ENCODE results near the gene IRF1. TPM values are rescaled to one million over a fixed set of nuclear protein-coding genes. Genes with fewer than 3 reads are reported as not detected.

The IRF1 gene
- total RNA-seq, 1 experiment from 2014 or later, result 30.1 TPM

GRCh38 chr5:132505641-132506040 lies 15.1 kb upstream of the IRF1 start:
- no peak overlapping the region for H3K4me3 ChIP-seq (replicated peaks in 1 of 2; ENCODE audit: low read depth in 1 of 2, low read length in 2 of 2)
- H3K27me3 ChIP-seq (ENCODE audit: insufficient read depth, low read length), result no peaks in the 10 kb centered on the region
- CTCF ChIA-PET, result interaction anchor here (0.5 to 2.7 kb wide), 14 partner anchors 9 to 1071 kb away, joined by 3 to 18 read pairs (median 4); partner anchors contain the start of genes SLC22A4 and SLC22A5
- H3K27ac ChIP-seq (ENCODE audit: low read depth, low read length), result no peak overlapping the region
- peak overlapping the region; percentile 6; the same call in 1 of the 2 replicates for H3K4me2 ChIP-seq (ENCODE audit: low read length)
- intact Hi-C loops (cut with micrococcal nuclease), result no loop called here
- H3K9ac ChIP-seq (ENCODE audit: low read length), result no peak overlapping the region
- POLR2A ChIA-PET, result interaction anchor here (0.6 to 2.0 kb wide), 4 partner anchors 15 to 357 kb away, joined by 3 to 7 read pairs (median 4); partner anchors contain the start of gene IRF1
- BruUV-seq (replicated peaks), result no TSS peak
- H3K9me2 ChIP-seq (ENCODE audit: insufficient read depth), result no peaks in the 10 kb centered on the region
- DNase-seq (ENCODE audit: low read depth, low spot score), result no peak
- H3K9me3 ChIP-seq (ENCODE audit: control insufficient read depth in 1 of 2, insufficient read depth in 1 of 2, low read depth in 1 of 2, low read length in 2 of 2), result no peaks in the 10 kb centered on the region
- no peak overlapping the region for H2AFZ ChIP-seq (ENCODE audit: low read depth, low read length, poor library complexity, severe bottlenecking)
- RAD21 ChIA-PET (ENCODE audit: low non-redundant PET in 1 of 2, low total read pairs in 2 of 2, uncharacterized antibody in 2 of 2, unreplicated experiment in 2 of 2), result interaction anchor here in 1 of 2 experiments (1.0 kb wide), 1 partner anchor 315 kb away, joined by 6 read pairs; no protein-coding TSS in a partner anchor
- no peak for TF ChIP-seq POLR2AphosphoS5 (IDR thresholded peaks at IDR 0.05; ENCODE audit: low read depth, low read length)
- TF ChIP-seq ZNF274 (IDR thresholded peaks at IDR 0.05; ENCODE audit: low read depth, low read length), result no peak
- TF ChIP-seq YY1 (IDR thresholded peaks at IDR 0.05; ENCODE audit: extremely low read depth, insufficient replicate concordance, low read depth, low read length), result no peak
- no peak for TF ChIP-seq CEBPB (IDR thresholded peaks at IDR 0.05; ENCODE audit: low read depth)
- no peak for TF ChIP-seq EGR1 (IDR thresholded peaks at IDR 0.05; ENCODE audit: low read depth)
- no peak for TF ChIP-seq SRF (IDR thresholded peaks at IDR 0.05; ENCODE audit: low read depth)
- TF ChIP-seq CBX3 (IDR thresholded peaks at IDR 0.05; ENCODE audit: low read depth), result no peak
- no peak for TF ChIP-seq POLR2A (IDR thresholded peaks at IDR 0.05; ENCODE audit: borderline replicate concordance, extremely low read depth, insufficient read depth, insufficient read length)
- TF ChIP-seq ELF1 (IDR thresholded peaks at IDR 0.05; ENCODE audit: borderline replicate concordance, low read depth), result no peak
- TF ChIP-seq, protein P1, sequence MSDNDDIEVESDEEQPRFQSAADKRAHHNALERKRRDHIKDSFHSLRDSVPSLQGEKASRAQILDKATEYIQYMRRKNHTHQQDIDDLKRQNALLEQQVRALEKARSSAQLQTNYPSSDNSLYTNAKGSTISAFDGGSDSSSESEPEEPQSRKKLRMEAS (IDR thresholded peaks at IDR 0.05), result no peak
- TF ChIP-seq JUND (IDR thresholded peaks at IDR 0.05), result no peak
- no peak for TF ChIP-seq FOSL1 (IDR thresholded peaks at IDR 0.05; ENCODE audit: low read depth)
- no peak for TF ChIP-seq EZH2phosphoT487 (IDR thresholded peaks at IDR 0.05; ENCODE audit: borderline replicate concordance)
- no peak for TF ChIP-seq TCF7L2 (IDR thresholded peaks at IDR 0.05; ENCODE audit: borderline replicate concordance, extremely low read depth, insufficient read depth, insufficient read length)
- no peak for TF ChIP-seq SP1 (IDR thresholded peaks at IDR 0.05; ENCODE audit: low read depth)
- TF ChIP-seq, protein P2, sequence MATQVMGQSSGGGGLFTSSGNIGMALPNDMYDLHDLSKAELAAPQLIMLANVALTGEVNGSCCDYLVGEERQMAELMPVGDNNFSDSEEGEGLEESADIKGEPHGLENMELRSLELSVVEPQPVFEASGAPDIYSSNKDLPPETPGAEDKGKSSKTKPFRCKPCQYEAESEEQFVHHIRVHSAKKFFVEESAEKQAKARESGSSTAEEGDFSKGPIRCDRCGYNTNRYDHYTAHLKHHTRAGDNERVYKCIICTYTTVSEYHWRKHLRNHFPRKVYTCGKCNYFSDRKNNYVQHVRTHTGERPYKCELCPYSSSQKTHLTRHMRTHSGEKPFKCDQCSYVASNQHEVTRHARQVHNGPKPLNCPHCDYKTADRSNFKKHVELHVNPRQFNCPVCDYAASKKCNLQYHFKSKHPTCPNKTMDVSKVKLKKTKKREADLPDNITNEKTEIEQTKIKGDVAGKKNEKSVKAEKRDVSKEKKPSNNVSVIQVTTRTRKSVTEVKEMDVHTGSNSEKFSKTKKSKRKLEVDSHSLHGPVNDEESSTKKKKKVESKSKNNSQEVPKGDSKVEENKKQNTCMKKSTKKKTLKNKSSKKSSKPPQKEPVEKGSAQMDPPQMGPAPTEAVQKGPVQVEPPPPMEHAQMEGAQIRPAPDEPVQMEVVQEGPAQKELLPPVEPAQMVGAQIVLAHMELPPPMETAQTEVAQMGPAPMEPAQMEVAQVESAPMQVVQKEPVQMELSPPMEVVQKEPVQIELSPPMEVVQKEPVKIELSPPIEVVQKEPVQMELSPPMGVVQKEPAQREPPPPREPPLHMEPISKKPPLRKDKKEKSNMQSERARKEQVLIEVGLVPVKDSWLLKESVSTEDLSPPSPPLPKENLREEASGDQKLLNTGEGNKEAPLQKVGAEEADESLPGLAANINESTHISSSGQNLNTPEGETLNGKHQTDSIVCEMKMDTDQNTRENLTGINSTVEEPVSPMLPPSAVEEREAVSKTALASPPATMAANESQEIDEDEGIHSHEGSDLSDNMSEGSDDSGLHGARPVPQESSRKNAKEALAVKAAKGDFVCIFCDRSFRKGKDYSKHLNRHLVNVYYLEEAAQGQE (IDR thresholded peaks at IDR 0.05; ENCODE audit: low read depth), result no peak
- no peak for TF ChIP-seq ZBTB33 (IDR thresholded peaks at IDR 0.05; ENCODE audit: extremely low read depth, insufficient replicate concordance, low read length)
- H3K79me2 ChIP-seq (ENCODE audit: insufficient read depth, low read length), result no peaks in the 10 kb centered on the region
- no peak; the same call in 1 of the 2 replicates for ATAC-seq
- H3K36me3 ChIP-seq (ENCODE audit: control insufficient read depth in 1 of 2, insufficient read depth in 2 of 2, low read length in 2 of 2), result no peaks in the 10 kb centered on the region
- peaks cover 8 to 37% of the 10 kb centered on the region in 2 experiments for H3K4me1 ChIP-seq (ENCODE audit: control insufficient read depth in 1 of 2, insufficient read depth in 2 of 2, low read length in 2 of 2)
- no peaks in the 10 kb centered on the region for H4K20me1 ChIP-seq (ENCODE audit: insufficient read depth)

Data from HCT116 (cell line).